ENCODE measurements around the gene RASL10B.
A peak's percentile ranks its signal among the peaks of the same experiment; 100 is the strongest.

The RASL10B gene

DNA sequence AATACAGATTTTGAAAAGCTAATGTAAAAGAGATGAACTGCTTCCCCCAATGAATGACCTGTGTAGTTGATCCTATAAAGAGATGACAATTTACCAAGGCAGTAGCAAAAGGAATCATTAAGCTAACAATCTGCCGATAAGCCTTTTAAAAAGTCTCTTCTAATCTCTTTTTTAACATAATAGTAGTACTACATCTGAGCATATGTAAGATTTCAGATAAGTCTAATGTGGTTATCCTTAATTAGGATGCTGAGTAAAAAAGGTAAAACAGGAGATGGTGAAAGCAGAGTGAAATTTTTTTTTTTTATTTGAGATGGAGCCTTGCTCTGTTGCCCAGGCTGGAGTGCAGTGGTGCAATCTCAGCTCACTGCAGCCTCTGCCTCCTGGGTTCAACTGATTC, 26.2 kb upstream of the RASL10B start:
- Histone ChIP-seq H3K27ac (ENCODE audit: low read length) (no peak overlapping the region), H3K27me3 (ENCODE audit: low read depth, low read length) (no peaks in the 10 kb centered on the region), H3K36me3 (ENCODE audit: control insufficient read depth in 1 of 2, insufficient read depth in 2 of 2, low read length in 2 of 2) (peaks cover 7 to 13% of the 10 kb centered on the region in 2 donors), H3K9me3 (ENCODE audit: control insufficient read depth in 1 of 2, low read length in 2 of 2) (no peaks in the 10 kb centered on the region), H3K4me1 (ENCODE audit: control insufficient read depth in 1 of 2, insufficient read depth in 2 of 2, low read length in 2 of 2) (no peaks in the 10 kb centered on the region), H3K4me3 (ENCODE audit: low read depth in 1 of 2, low read length in 2 of 2) (no peak overlapping the region)

DNA sequence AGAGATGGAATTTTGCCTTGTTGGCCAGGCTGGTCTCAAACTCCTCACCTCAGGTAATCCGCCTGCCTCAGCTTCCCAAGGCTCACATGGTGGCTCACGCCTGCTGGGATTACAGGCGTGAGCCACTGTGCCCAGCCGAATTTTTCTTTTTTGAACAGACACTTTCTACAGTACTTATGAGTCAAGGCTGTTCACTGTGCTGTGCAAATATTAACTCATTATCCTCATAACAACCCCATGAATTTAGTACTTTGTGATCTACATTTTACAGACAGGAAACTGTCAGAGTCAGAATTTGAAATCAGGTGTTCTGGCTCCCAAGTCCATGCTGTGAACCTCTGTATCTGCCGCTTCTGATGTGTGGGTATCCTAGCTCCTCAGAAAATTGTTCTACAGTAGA, 25.7 kb upstream of the RASL10B start:
- no peak overlapping the region for H3K4me3 ChIP-seq (ENCODE audit: low read depth in 1 of 2, low read length in 2 of 2)
- H3K9me3 ChIP-seq (ENCODE audit: control insufficient read depth in 1 of 2, low read length in 2 of 2) = no peaks in the 10 kb centered on the region
- H3K27ac ChIP-seq (ENCODE audit: low read length) = no peak overlapping the region
- H3K27me3 ChIP-seq (ENCODE audit: low read depth, low read length) = no peaks in the 10 kb centered on the region
- peaks cover 12 to 18% of the 10 kb centered on the region in 2 donors for H3K36me3 ChIP-seq (ENCODE audit: control insufficient read depth in 1 of 2, insufficient read depth in 2 of 2, low read length in 2 of 2)
- H3K4me1 ChIP-seq (ENCODE audit: control insufficient read depth in 1 of 2, insufficient read depth in 2 of 2, low read length in 2 of 2) = no peaks in the 10 kb centered on the region

DNA sequence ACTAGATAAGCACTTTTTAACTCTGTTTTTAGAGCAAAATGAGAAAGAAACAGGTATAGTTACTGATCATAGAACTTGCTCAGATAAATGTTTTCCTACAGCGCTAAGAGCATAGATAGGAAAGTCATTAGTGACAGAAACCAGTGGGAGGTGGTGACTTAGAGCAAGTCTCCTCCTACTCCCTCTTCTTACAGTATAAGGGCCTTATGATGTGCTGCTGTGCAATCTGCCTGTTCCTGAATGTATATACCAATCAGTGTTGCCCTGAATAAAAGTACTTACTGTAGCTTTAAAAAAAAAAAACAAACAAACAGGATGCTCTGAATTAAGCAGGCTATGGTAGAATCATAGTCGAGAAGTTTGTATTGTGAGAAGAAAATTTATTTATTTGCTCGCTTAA, 23.3 kb upstream of the RASL10B start:
- no peak overlapping the region for H3K27ac ChIP-seq (ENCODE audit: low read length)

DNA sequence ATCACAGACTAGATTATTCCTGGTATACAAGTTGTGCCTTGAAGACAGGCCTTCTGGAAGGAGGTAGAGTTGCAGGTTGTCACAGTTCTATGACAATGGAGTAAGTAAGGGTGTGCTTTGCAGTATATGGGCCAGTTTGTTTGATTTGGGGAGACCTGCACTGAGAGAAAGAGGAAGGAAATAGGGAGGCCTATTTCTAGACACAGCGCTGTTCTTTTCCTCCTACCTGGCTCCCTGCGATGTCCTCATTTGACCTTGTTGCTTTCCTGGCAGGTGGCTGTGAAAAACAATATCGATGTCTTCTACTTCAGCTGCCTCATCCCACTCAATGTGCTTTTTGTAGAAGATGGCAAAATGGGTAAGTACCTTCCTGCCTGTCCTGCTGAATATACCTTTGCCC, 22.5 kb upstream of the RASL10B start:
- no peak overlapping the region for H3K27ac ChIP-seq (ENCODE audit: low read length)
- peaks cover 0 to 10% of the 10 kb centered on the region in 2 donors for H3K4me1 ChIP-seq (ENCODE audit: control insufficient read depth in 1 of 2, insufficient read depth in 2 of 2, low read length in 2 of 2)
- H3K36me3 ChIP-seq (ENCODE audit: control insufficient read depth in 1 of 2, insufficient read depth in 2 of 2, low read length in 2 of 2) = peaks cover 22 to 32% of the 10 kb centered on the region in 2 donors
- H3K27me3 ChIP-seq (ENCODE audit: low read depth, low read length) = no peaks in the 10 kb centered on the region
- no peak overlapping the region for H3K4me3 ChIP-seq (ENCODE audit: low read depth in 1 of 2, low read length in 2 of 2)
- H3K9me3 ChIP-seq (ENCODE audit: control insufficient read depth in 1 of 2, low read length in 2 of 2) = no peaks in the 10 kb centered on the region

More for the DNA sequence above, 23.3 kb upstream of the RASL10B start:
- Histone ChIP-seq H3K4me3 (ENCODE audit: low read depth in 1 of 2, low read length in 2 of 2) (no peak overlapping the region), H3K9me3 (ENCODE audit: control insufficient read depth in 1 of 2, low read length in 2 of 2) (no peaks in the 10 kb centered on the region), H3K36me3 (ENCODE audit: control insufficient read depth in 1 of 2, insufficient read depth in 2 of 2, low read length in 2 of 2) (peaks cover 22 to 32% of the 10 kb centered on the region in 2 donors), H3K27me3 (ENCODE audit: low read depth, low read length) (no peaks in the 10 kb centered on the region), H3K4me1 (ENCODE audit: control insufficient read depth in 1 of 2, insufficient read depth in 2 of 2, low read length in 2 of 2) (peaks cover 0 to 8% of the 10 kb centered on the region in 2 donors)

DNA sequence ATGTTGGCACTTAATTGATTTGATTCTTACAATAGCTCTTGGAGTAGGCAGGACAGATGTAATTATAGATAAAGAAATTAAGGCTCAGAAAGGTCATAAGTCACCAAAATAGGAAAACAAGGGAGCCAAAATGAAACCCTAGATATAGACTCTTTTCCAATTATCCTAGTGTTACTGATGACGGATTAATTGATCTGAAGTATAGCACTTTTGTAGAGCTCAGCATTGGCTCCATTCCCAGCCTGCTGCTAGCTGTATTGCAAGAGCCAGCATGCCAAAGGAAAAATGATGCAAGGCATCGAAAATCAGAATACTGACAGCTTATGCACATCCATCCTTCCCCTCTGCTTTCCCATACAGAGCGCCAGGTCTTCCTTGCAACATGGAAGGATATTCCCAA, 21.6 kb upstream of the RASL10B start:
- Histone ChIP-seq H3K36me3 (ENCODE audit: control insufficient read depth in 1 of 2, insufficient read depth in 2 of 2, low read length in 2 of 2) (peaks cover 22 to 37% of the 10 kb centered on the region in 2 donors), H3K4me1 (ENCODE audit: control insufficient read depth in 1 of 2, insufficient read depth in 2 of 2, low read length in 2 of 2) (peaks cover 0 to 10% of the 10 kb centered on the region in 2 donors), H3K27ac (ENCODE audit: low read length) (no peak overlapping the region), H3K9me3 (ENCODE audit: control insufficient read depth in 1 of 2, low read length in 2 of 2) (no peaks in the 10 kb centered on the region), H3K4me3 (ENCODE audit: low read depth in 1 of 2, low read length in 2 of 2) (no peak overlapping the region), H3K27me3 (ENCODE audit: low read depth, low read length) (no peaks in the 10 kb centered on the region)

DNA sequence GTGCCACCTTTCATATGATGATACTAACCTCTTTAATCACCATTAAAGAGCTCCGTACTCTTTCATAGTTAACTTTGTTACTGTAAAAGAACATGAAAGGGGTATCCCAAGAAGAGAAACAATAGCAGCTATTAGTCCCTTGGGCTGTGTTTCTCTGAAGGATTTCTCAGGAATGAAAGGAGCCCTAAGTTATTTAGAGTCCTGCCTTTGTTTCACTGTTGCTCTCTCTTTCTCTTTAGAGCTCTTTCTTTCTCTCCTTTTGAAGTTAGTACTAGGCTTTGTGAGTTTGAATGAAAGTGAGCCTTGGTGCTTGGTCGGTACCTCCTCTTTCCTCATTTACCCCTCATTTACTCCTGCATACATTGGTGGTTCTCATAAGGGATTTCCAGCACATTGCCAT, 20.5 kb upstream of the RASL10B start:
- H3K9me3 ChIP-seq (ENCODE audit: control insufficient read depth in 1 of 2, low read length in 2 of 2) = no peaks in the 10 kb centered on the region
- H3K27me3 ChIP-seq (ENCODE audit: low read depth, low read length) = no peaks in the 10 kb centered on the region
- H3K4me1 ChIP-seq (ENCODE audit: control insufficient read depth in 1 of 2, insufficient read depth in 2 of 2, low read length in 2 of 2) = peaks cover 0 to 10% of the 10 kb centered on the region in 2 donors
- H3K36me3 ChIP-seq (ENCODE audit: control insufficient read depth in 1 of 2, insufficient read depth in 2 of 2, low read length in 2 of 2) = peaks cover 22 to 43% of the 10 kb centered on the region in 2 donors
- no peak overlapping the region for H3K27ac ChIP-seq (ENCODE audit: low read length)
- H3K4me3 ChIP-seq (ENCODE audit: low read depth in 1 of 2, low read length in 2 of 2) = no peak overlapping the region

DNA sequence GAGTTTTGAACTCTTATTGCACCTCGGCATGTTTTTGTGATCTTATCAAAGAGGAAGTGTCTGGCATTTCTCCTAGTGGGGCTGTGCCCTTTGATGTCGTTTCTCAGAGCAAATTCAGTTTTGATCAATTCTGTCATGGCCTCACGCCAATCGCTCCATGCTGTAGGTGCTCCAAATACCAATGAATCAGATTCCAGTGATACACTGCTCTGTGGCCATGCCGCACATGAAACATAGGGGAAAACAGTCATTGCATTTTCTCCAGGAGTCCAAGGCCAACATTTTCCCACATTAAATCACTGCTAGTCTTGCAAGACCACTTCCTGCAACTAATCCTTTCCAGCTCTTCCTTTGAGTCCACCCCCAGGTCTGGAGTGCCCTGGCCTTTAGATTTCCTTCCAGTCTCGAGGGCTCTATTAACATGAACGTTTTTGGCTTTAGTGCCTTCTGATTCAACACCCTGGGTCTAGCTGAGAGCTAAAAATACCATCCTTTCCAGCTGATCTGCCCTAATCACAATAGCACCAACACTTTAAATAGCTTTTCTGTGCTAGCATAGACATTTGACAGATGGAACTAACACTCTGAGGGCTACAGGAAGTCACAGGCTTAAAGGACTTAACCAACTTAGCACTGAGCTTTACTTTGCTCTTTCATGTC, 18.2 kb upstream of the RASL10B start:
- Histone ChIP-seq H3K9me3 (ENCODE audit: control insufficient read depth in 1 of 2, low read length in 2 of 2) (no peaks in the 10 kb centered on the region), H3K27me3 (ENCODE audit: low read depth, low read length) (no peaks in the 10 kb centered on the region), H3K4me3 (ENCODE audit: low read depth in 1 of 2, low read length in 2 of 2) (no peak overlapping the region), H3K27ac (ENCODE audit: low read length) (peak overlapping the region; percentile 10), H3K4me1 (ENCODE audit: control insufficient read depth in 1 of 2, insufficient read depth in 2 of 2, low read length in 2 of 2) (peaks cover 0 to 10% of the 10 kb centered on the region in 2 donors), H3K36me3 (ENCODE audit: control insufficient read depth in 1 of 2, insufficient read depth in 2 of 2, low read length in 2 of 2) (peaks cover 37 to 51% of the 10 kb centered on the region in 2 donors)

DNA sequence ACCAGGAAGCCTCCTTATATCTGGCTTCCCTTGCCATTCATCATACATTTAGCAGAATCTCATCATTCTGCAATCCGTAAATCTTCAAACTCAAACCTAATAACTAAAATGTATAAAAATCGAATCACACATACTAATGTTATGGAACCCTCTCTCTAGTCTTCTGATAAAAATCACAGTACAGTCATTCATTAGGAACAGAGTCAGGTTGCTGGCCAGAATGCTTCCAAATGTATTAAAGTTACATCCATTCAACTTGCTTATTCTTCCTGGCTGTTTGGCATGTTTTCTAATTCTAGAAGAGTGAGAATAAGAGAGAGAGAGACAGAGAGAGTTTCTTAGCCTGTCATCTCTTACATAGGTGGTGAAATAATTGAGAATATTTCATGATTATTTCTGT, 16.5 kb upstream of the RASL10B start:
- peaks cover 0 to 10% of the 10 kb centered on the region in 2 donors for H3K4me1 ChIP-seq (ENCODE audit: control insufficient read depth in 1 of 2, insufficient read depth in 2 of 2, low read length in 2 of 2)

DNA sequence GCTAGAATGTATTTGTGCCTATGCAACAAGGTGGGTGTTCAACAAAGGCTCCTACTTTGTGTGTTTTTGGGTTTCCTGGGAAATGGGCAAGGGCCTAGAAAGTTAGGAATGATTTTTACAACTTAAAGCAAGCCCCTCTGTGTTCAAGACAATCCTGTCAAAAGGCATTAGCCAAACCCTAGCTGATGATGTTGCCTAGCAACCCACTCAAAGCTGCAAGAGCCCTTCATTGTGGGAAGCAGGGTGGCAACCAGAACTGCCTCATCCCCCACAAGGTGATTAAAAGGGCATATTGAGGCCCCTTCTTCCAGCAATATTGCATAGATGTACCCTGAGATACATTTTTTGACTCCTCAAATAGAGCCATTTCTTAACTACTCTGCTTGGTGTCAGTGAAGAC, 16.0 kb upstream of the RASL10B start:
- H3K27me3 ChIP-seq (ENCODE audit: low read depth, low read length) = no peaks in the 10 kb centered on the region
- no peaks in the 10 kb centered on the region for H3K9me3 ChIP-seq (ENCODE audit: control insufficient read depth in 1 of 2, low read length in 2 of 2)
- H3K4me1 ChIP-seq (ENCODE audit: control insufficient read depth in 1 of 2, insufficient read depth in 2 of 2, low read length in 2 of 2) = peaks cover 0 to 10% of the 10 kb centered on the region in 2 donors
- no peak overlapping the region for H3K27ac ChIP-seq (ENCODE audit: low read length)
- H3K36me3 ChIP-seq (ENCODE audit: control insufficient read depth in 1 of 2, insufficient read depth in 2 of 2, low read length in 2 of 2) = peaks cover 27 to 46% of the 10 kb centered on the region in 2 donors
- H3K4me3 ChIP-seq (ENCODE audit: low read depth in 1 of 2, low read length in 2 of 2) = no peak overlapping the region

More for the DNA sequence above, 16.5 kb upstream of the RASL10B start:
- H3K4me3 ChIP-seq (ENCODE audit: low read depth in 1 of 2, low read length in 2 of 2) = no peak overlapping the region
- no peaks in the 10 kb centered on the region for H3K9me3 ChIP-seq (ENCODE audit: control insufficient read depth in 1 of 2, low read length in 2 of 2)
- H3K27ac ChIP-seq (ENCODE audit: low read length) = no peak overlapping the region
- H3K27me3 ChIP-seq (ENCODE audit: low read depth, low read length) = no peaks in the 10 kb centered on the region
- H3K36me3 ChIP-seq (ENCODE audit: control insufficient read depth in 1 of 2, insufficient read depth in 2 of 2, low read length in 2 of 2) = peaks cover 32 to 49% of the 10 kb centered on the region in 2 donors

DNA sequence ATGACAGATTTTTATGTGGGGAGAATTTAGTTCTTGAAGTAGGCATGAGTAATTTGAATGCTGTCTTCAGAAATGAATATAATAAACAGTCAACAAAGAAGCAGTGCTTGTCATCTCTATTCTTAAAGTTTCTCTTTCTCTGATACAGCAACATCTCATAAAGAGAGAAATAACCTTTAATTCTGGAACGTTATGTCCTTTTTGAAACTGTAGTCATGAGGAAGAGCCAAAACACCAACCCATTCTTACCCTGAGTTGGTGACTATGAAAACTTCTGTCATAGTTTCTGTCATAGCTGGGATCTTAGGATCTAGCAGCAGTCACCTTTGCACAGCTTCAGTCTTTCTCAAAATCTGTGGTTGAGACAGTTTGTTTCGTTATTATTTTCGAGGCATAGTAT, 15.3 kb upstream of the RASL10B start:
- Histone ChIP-seq H3K27ac (ENCODE audit: low read length) (peak overlapping the region; percentile 51), H3K27me3 (ENCODE audit: low read depth, low read length) (no peaks in the 10 kb centered on the region), H3K4me1 (ENCODE audit: control insufficient read depth in 1 of 2, insufficient read depth in 2 of 2, low read length in 2 of 2) (peaks cover 0 to 10% of the 10 kb centered on the region in 2 donors), H3K9me3 (ENCODE audit: control insufficient read depth in 1 of 2, low read length in 2 of 2) (no peaks in the 10 kb centered on the region), H3K4me3 (ENCODE audit: low read depth in 1 of 2, low read length in 2 of 2) (no peak overlapping the region), H3K36me3 (ENCODE audit: control insufficient read depth in 1 of 2, insufficient read depth in 2 of 2, low read length in 2 of 2) (peaks cover 20 to 39% of the 10 kb centered on the region in 2 donors)

DNA sequence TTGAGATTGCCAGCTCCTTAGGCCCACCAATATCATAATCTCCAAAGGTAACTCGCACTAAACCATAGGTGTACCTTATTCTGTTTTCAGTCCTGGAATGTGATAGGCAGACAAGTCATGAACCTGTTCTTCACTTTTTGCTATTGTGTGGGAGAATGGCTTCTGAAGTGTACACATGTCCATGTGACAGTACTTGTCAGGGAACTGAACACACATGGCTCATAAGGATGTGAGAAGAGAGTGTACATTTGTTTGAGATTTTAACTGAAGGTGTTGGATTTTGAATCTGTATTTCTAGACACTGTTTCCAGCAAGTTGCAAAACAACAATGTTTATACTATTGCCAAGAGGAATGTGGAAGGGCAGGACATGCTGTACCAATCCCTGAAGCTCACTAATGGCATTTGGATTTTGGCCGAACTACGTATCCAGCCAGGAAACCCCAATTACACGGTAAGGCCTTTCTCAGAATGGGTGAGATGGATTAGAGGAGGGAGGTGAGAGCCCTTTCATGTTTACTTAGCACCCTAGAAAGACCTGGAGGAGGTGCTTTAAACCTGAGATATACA, 14.5 kb upstream of the RASL10B start:
- H3K27me3 ChIP-seq (ENCODE audit: low read depth, low read length) = no peaks in the 10 kb centered on the region
- peaks cover 0 to 10% of the 10 kb centered on the region in 2 donors for H3K4me1 ChIP-seq (ENCODE audit: control insufficient read depth in 1 of 2, insufficient read depth in 2 of 2, low read length in 2 of 2)
- H3K9me3 ChIP-seq (ENCODE audit: control insufficient read depth in 1 of 2, low read length in 2 of 2) = no peaks in the 10 kb centered on the region
- H3K27ac ChIP-seq (ENCODE audit: low read length) = peak overlapping the region; percentile 51
- H3K36me3 ChIP-seq (ENCODE audit: control insufficient read depth in 1 of 2, insufficient read depth in 2 of 2, low read length in 2 of 2) = peaks cover 16 to 42% of the 10 kb centered on the region in 2 donors
- no peak overlapping the region for H3K4me3 ChIP-seq (ENCODE audit: low read depth in 1 of 2, low read length in 2 of 2)
